B cell (primary cell): ENCODE measurements around the gene SLC15A3. TPM values are rescaled to one million over a fixed set of nuclear protein-coding genes. Genes with fewer than 3 reads are reported as not detected.

Experiments
- ATAC-seq: fragments of 200-7000 bp; cut with Tn5 transposase; one replicate; pipeline ENCODE4 v1.10.0; 2021; ENCODE audit warnings: low read depth, mild to moderate bottlenecking, moderate number of reproducible peaks, moderate library complexity
- CTCF ChIA-PET: fragments of 350-600 bp; sonication (Branson Sonifier 250); formaldehyde crosslinking; loops from one replicate; lab custom pipeline; 2021; ENCODE audit warnings: antibody characterized with exemption, inconsistent platforms; lab: Charles Lee
- POLR2A ChIA-PET: fragments of 350-600 bp; sonication (Branson Sonifier 250); formaldehyde crosslinking; loops from one replicate; lab custom pipeline; 2021; ENCODE audit warnings: antibody characterized with exemption; lab: Charles Lee
- DNase-seq: peaks from one replicate; pipeline ENCODE4 v3.0.0; 2013
- H2AFZ ChIP-seq: 2 replicates; pipeline ENCODE4 v1.6.1; 2012; ENCODE audit warnings: mild to moderate bottlenecking, low read depth, low read length; ENCODE audit not compliant: insufficient read depth, poor library complexity, severe bottlenecking
- H3K27ac ChIP-seq, 2 donors: 1 replicate in 1 of 2; 2 replicates in 1 of 2; pipeline ENCODE4 v1.5.1; 2012 to 2013; ENCODE audit warnings: low read length in 2 of 2, mild to moderate bottlenecking in 2 of 2, moderate library complexity in 1 of 2
- H3K27me3 ChIP-seq, 4 experiments: fragments of 200-600 bp in 1 of 4; sonication (generic) in 1 of 4; replicated peaks in 1 of 4; 1 replicate in 2 of 4; 2 replicates in 2 of 4; pipeline versions ENCODE4 v1.6.1 to v1.7.0; 2013 to 2016; ENCODE audit warnings: low read length in 3 of 4, mild to moderate bottlenecking in 2 of 4, mixed read lengths in 1 of 4, moderate library complexity in 1 of 4; ENCODE audit not compliant: insufficient read depth in 4 of 4, control insufficient read depth in 3 of 4; ENCODE audit errors: control extremely low read depth in 1 of 4
- H3K36me3 ChIP-seq, 2 experiments: replicated peaks in 1 of 2; 1 replicate in 1 of 2; 2 replicates in 1 of 2; pipeline versions ENCODE4 v1.6.1 to v1.7.1; 2013; ENCODE audit warnings: low read length in 1 of 2; ENCODE audit not compliant: insufficient read depth in 2 of 2, control insufficient read depth in 1 of 2; ENCODE audit errors: control extremely low read depth in 1 of 2, extremely low read depth in 1 of 2
- H3K4me1 ChIP-seq, 2 donors: fragments of 200-600 bp in 1 of 2; sonication (generic) in 1 of 2; 1 replicate in 1 of 2; 2 replicates in 1 of 2; pipeline versions ENCODE4 v1.5.1 to v1.6.1; 2013 to 2017; ENCODE audit warnings: low read length in 2 of 2; ENCODE audit not compliant: control insufficient read depth in 2 of 2, insufficient read depth in 2 of 2
- H3K4me2 ChIP-seq: replicated peaks from 2 replicates; pipeline ENCODE3; 2012; ENCODE audit warnings: mild to moderate bottlenecking, low read depth, low read length; ENCODE audit not compliant: poor library complexity, severe bottlenecking
- H3K4me3 ChIP-seq, 5 experiments: fragments of 200-600 bp in 1 of 5; sonication (generic) in 1 of 5; 1 replicate in 3 of 5; 2 replicates in 2 of 5; pipeline versions ENCODE4 v1.5.1 to v1.7.0; 2011 to 2016; ENCODE audit warnings: low read length in 4 of 5, mild to moderate bottlenecking in 4 of 5, low read depth in 2 of 5, control low read depth in 1 of 5, moderate library complexity in 1 of 5; ENCODE audit not compliant: insufficient read depth in 1 of 5; ENCODE audit errors: control extremely low read depth in 1 of 5, extremely low read depth in 1 of 5
- H3K79me2 ChIP-seq: fragments of 200-600 bp; sonication (generic); one replicate; pipeline ENCODE4 v1.6.0; 2016; ENCODE audit warnings: low read length; ENCODE audit not compliant: control insufficient read depth, insufficient read depth
- H3K9ac ChIP-seq: fragments of 200-600 bp; sonication (generic); 2 replicates; pipeline ENCODE4 v1.6.1; 2017; ENCODE audit warnings: mild to moderate bottlenecking, low read length, moderate library complexity
- H3K9me3 ChIP-seq, 3 donors: one replicate each; pipeline versions ENCODE4 v1.6.1 to v1.7.1; 2013; ENCODE audit warnings: low read length in 2 of 3; ENCODE audit not compliant: control insufficient read depth in 2 of 3, insufficient read depth in 1 of 3; ENCODE audit errors: control extremely low read depth in 1 of 3
- H4K20me1 ChIP-seq: 2 replicates; pipeline ENCODE4 v1.6.0; 2012; ENCODE audit warnings: mild to moderate bottlenecking, low read length; ENCODE audit not compliant: insufficient read depth, control insufficient read depth, poor library complexity, severe bottlenecking
- H3K27ac Mint-ChIP-seq: one replicate; pipeline ENCODE4 v1.8.0; 2021; ENCODE audit warnings: mixed read lengths
- H3K27me3 Mint-ChIP-seq: one replicate; pipeline ENCODE4 v1.8.0; 2021; ENCODE audit warnings: mixed read lengths
- H3K4me1 Mint-ChIP-seq: one replicate; pipeline ENCODE4 v1.8.0; 2021; ENCODE audit warnings: mixed read lengths
- H3K4me3 Mint-ChIP-seq: one replicate; pipeline ENCODE4 v1.8.0; 2021; ENCODE audit warnings: mixed read lengths
- H3K9me3 Mint-ChIP-seq: one replicate; pipeline ENCODE4 v1.8.0; 2022; ENCODE audit warnings: mixed read lengths; ENCODE audit not compliant: insufficient read depth
- EZH2 ChIP-seq: IDR thresholded peaks from 2 replicates; pipeline ENCODE4 v1.6.1; 2012; ENCODE audit warnings: borderline replicate concordance, low read depth, mild to moderate bottlenecking, moderate library complexity, low read length; ENCODE audit not compliant: insufficient read depth, poor library complexity, severe bottlenecking
- WGBS: methylation state at CpG from one replicate; pipeline ENCODE4 v1.1.5; 2013; ENCODE audit warnings: missing lambda C conversion rate; ENCODE audit not compliant: insufficient coverage; 5-methylcytosine and 5-hydroxymethylcytosine counted together
- intact Hi-C: fragments of 100-400 bp; cut with micrococcal nuclease; formaldehyde crosslinking; loops from one replicate; pipeline ENCODE4 v1.10.0; 2022
- polyA plus RNA-seq: library from polyadenylated mRNA; depleted of rRNA; stranded (reverse); fragments of >200 nt; gene quantifications from 2 replicates; pipeline ENCODE4 v1.2.3, GENCODE V29; 2012
- total RNA-seq, 2 donors: library from RNA; stranded (reverse); fragments of 120-200 nt in 1 of 2; gene quantifications; 1 replicate in 1 of 2; 2 replicates in 1 of 2; pipeline versions ENCODE4 v1.2.3 to v1.2.4, GENCODE V29; 2013 to 2022
- TF ChIP-seq, protein P1 (sequence below): fragments of 200-600 bp; IDR thresholded peaks from one replicate; pipeline ENCODE4 v1.8.0; 2022; ENCODE audit warnings: antibody characterized with exemption, mild to moderate bottlenecking

SLC15A3 gene
- total and polyA plus RNA-seq, 2 donors (not counting 1 experiment from before 2014, with no cell fraction given): 61.5 to 91.4 TPM

- Histone ChIP-seq H4K20me1 (peaks cover 59% of the 10 kb centered on the region), H3K4me2 (peak overlapping the region; percentile 96), H3K9ac (no peak overlapping the region), H3K4me3 (no peak overlapping the region), H3K79me2 (peaks cover 70% of the 10 kb centered on the region), H2AFZ (no peak overlapping the region), H3K9me3 (no peaks in the 10 kb centered on the region), H3K27me3 (peaks cover 0 to 3% (median 0%) of the 10 kb centered on the region in 4 experiments), H3K36me3 (peaks cover 0 to 35% of the 10 kb centered on the region in 2 experiments), H3K27ac (peak overlapping the region in 1 of 2 donors; percentile 53), H3K4me1 (peaks cover 48 to 70% of the 10 kb centered on the region in 2 donors)
- intact Hi-C loops: loop anchor here (5.0 to 10.0 kb wide), 3 partner anchors 438 to 1252 kb away; partner anchors contain the start of genes FTH1 and PATL1
- ChIA-PET CTCF (interaction anchor here (0.6 to 11.8 kb wide), 5 partner anchors 14 to 213 kb away, joined by 3 to 129 read pairs (median 12); partner anchors contain the start of gene PRPF19), POLR2A (interaction anchor here (1.2 to 8.3 kb wide), 2 partner anchors 15 to 35 kb away, joined by 7 to 96 read pairs; partner anchors contain the start of gene SLC15A3)
- TF ChIP-seq, protein P1, sequence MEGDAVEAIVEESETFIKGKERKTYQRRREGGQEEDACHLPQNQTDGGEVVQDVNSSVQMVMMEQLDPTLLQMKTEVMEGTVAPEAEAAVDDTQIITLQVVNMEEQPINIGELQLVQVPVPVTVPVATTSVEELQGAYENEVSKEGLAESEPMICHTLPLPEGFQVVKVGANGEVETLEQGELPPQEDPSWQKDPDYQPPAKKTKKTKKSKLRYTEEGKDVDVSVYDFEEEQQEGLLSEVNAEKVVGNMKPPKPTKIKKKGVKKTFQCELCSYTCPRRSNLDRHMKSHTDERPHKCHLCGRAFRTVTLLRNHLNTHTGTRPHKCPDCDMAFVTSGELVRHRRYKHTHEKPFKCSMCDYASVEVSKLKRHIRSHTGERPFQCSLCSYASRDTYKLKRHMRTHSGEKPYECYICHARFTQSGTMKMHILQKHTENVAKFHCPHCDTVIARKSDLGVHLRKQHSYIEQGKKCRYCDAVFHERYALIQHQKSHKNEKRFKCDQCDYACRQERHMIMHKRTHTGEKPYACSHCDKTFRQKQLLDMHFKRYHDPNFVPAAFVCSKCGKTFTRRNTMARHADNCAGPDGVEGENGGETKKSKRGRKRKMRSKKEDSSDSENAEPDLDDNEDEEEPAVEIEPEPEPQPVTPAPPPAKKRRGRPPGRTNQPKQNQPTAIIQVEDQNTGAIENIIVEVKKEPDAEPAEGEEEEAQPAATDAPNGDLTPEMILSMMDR: no peak
- no peak for TF ChIP-seq EZH2
- no peak for ATAC-seq
- Mint-ChIP-seq H3K4me3 (peak overlapping the region; percentile 42), H3K4me1 (peaks cover 62% of the 10 kb centered on the region), H3K27me3 (no peaks in the 10 kb centered on the region), H3K9me3 (no peaks in the 10 kb centered on the region), H3K27ac (peak overlapping the region; percentile 74)
- DNase-seq: no peak
- WGBS: 100% methylated on average over 1 of the region's 1 CpG
Observed at GRCh38 chr11:60917267-60917666, 34.7 kb downstream of the SLC15A3 start.

GRCh38 chr11:60916669-60917206 is 35.2 kb downstream of the SLC15A3 start:
- no peak overlapping the region for H2AFZ ChIP-seq
- no peak overlapping the region for H3K4me3 ChIP-seq
- H3K4me3 Mint-ChIP-seq: peak overlapping the region; percentile 42
- H3K4me1 ChIP-seq: peaks cover 52 to 75% of the 10 kb centered on the region in 2 donors
- no peaks in the 10 kb centered on the region for H3K27me3 ChIP-seq
- ChIA-PET POLR2A (interaction anchor here (1.2 to 8.3 kb wide), 2 partner anchors 15 to 35 kb away, joined by 7 to 96 read pairs; partner anchors contain the start of gene SLC15A3), CTCF (interaction anchor here (0.6 to 11.8 kb wide), 6 partner anchors 11 to 214 kb away, joined by 3 to 129 read pairs (median 12); partner anchors contain the start of gene PRPF19)
- no peak overlapping the region for H3K9ac ChIP-seq
- H3K9me3 ChIP-seq: no peaks in the 10 kb centered on the region
- H3K4me1 Mint-ChIP-seq: peaks cover 67% of the 10 kb centered on the region
- no peak for ATAC-seq
- TF ChIP-seq, protein P1: no peak
- TF ChIP-seq EZH2: no peak
- peaks cover 0 to 30% of the 10 kb centered on the region in 2 experiments for H3K36me3 ChIP-seq
- no peaks in the 10 kb centered on the region for H3K9me3 Mint-ChIP-seq
- H3K27ac ChIP-seq: peak overlapping the region in 1 of 2 donors; percentile 53
- no peaks in the 10 kb centered on the region for H3K27me3 Mint-ChIP-seq
- peak overlapping the region; percentile 74 for H3K27ac Mint-ChIP-seq
- intact Hi-C loops: loop anchor here (5.0 to 10.0 kb wide), 3 partner anchors 438 to 1252 kb away; partner anchors contain the start of genes FTH1 and PATL1
- H4K20me1 ChIP-seq: peaks cover 54% of the 10 kb centered on the region
- peak overlapping the region; percentile 96 for H3K4me2 ChIP-seq
- no peak for DNase-seq
- H3K79me2 ChIP-seq: peaks cover 70% of the 10 kb centered on the region
- WGBS: 91% methylated on average over 3 of the region's 3 CpGs
